ENCODE results near the gene NF2. TPM values are rescaled to one million over a fixed set of nuclear protein-coding genes. Genes with fewer than 3 reads are reported as not detected.
A peak's percentile ranks its signal among the peaks of the same experiment; 100 is the strongest.

Gene NF2
- total and polyA plus RNA-seq, 2 of the 8 experiments (the other 6 are each of a cell fraction or from before 2014, with no cell fraction given), result 17.6 to 53.6 TPM

- Histone ChIP-seq H3K4me3 (ENCODE audit: extremely low read depth in 1 of 4, insufficient read depth in 2 of 4, low read depth in 3 of 4, low read length in 4 of 4) (no peak overlapping the region), H3K23me2 (ENCODE audit: low read depth, low read length) (no peaks in the 10 kb centered on the region), H3K4me2 (ENCODE audit: insufficient read depth in 1 of 2, low read depth in 2 of 2, low read length in 2 of 2) (no peak overlapping the region), H3K79me1 (ENCODE audit: low read depth, low read length) (peaks cover 9% of the 10 kb centered on the region; the same call in 1 of the 2 replicates), H4K8ac (ENCODE audit: extremely low read depth, insufficient read depth, low read length) (no peak overlapping the region), H3K27me3 (replicated peaks in 1 of 4; ENCODE audit: control insufficient read depth in 3 of 4, extremely low read depth in 1 of 4, insufficient read depth in 3 of 4, low read length in 3 of 4) (no peaks in the 10 kb centered on the region), H3K18ac (ENCODE audit: extremely low read depth, low read length) (no peak overlapping the region), H2BK12ac (ENCODE audit: low read depth, low read length) (no peak overlapping the region), H3K56ac (replicated peaks; ENCODE audit: insufficient read length, low read depth, low read length) (no peak overlapping the region), H3K9ac (replicated peaks in 1 of 4; ENCODE audit: extremely low read depth in 1 of 4, low read depth in 3 of 4, low read length in 3 of 4) (no peak overlapping the region), H3K4ac (replicated peaks; ENCODE audit: insufficient read length, low read depth, low read length) (no peak overlapping the region), H3K79me2 (ENCODE audit: control insufficient read depth in 1 of 2, insufficient read depth in 2 of 2, low read length in 2 of 2) (peaks cover 0 to 32% of the 10 kb centered on the region in 2 experiments; a peak in 3 of 4 replicates), H3K14ac (ENCODE audit: insufficient read length) (no peak overlapping the region), H2BK20ac (ENCODE audit: low read length) (no peak overlapping the region), H2AFZ (ENCODE audit: low read length) (no peak overlapping the region), H3K27ac (ENCODE audit: low read depth, low read length) (no peak overlapping the region), H4K5ac (ENCODE audit: insufficient read length, low read depth, low read length) (no peak overlapping the region), H3K9me3 (ENCODE audit: insufficient read depth in 2 of 2, low read depth in 1 of 2, low read length in 1 of 2) (no peaks in the 10 kb centered on the region), H4K91ac (replicated peaks; ENCODE audit: insufficient read length, low read length) (no peak overlapping the region), H4K20me1 (replicated peaks in 1 of 2; ENCODE audit: control insufficient read depth in 1 of 2, insufficient read depth in 2 of 2, low read length in 2 of 2) (peaks cover 0 to 4% of the 10 kb centered on the region in 2 experiments), H2BK120ac (replicated peaks; ENCODE audit: low read depth, low read length) (no peak overlapping the region), H2AK5ac (ENCODE audit: low read depth, low read length) (no peak overlapping the region), H2BK15ac (ENCODE audit: low read length) (no peak overlapping the region), H3K23ac (ENCODE audit: insufficient read length) (no peak overlapping the region), H3K36me3 (ENCODE audit: control insufficient read depth in 2 of 4, insufficient read depth in 4 of 4, low read length in 3 of 4) (no peaks in the 10 kb centered on the region), H3K4me1 (replicated peaks in 1 of 4; ENCODE audit: control insufficient read depth in 3 of 4, insufficient read depth in 4 of 4, low read length in 3 of 4) (peaks cover 0 to 6% (median 3%) of the 10 kb centered on the region in 4 experiments; a peak in 3 of 7 replicates), H2BK5ac (ENCODE audit: low read depth, low read length) (0 out of 2 replicates have a peak overlapping the region, but pooled peaks have one; percentile 49)
- 86 to 100% methylated on average over 1 to 6 of the region's 6 CpGs for whole genome bisulfite sequencing, 2 experiments (ENCODE audit: extremely low coverage in 1 of 2, insufficient coverage in 1 of 2, insufficient read length in 1 of 2, insufficient replicate concordance in 2 of 2, low coverage in 1 of 2, low lambda C conversion rate in 2 of 2, missing lambda C conversion rate in 1 of 2)
- FAIRE-seq (no peak), DNase-seq (ENCODE audit: low read depth in 1 of 2, low spot score in 2 of 2) (no peak)
- POLR2A ChIA-PET (ENCODE audit: partially characterized antibody), result interaction anchor here (1.3 kb wide), 1 partner anchor 12 kb away, joined by 3 read pairs; no protein-coding TSS in a partner anchor
- CTCF ChIA-PET (ENCODE audit: partially characterized antibody), result interaction anchor here (1.2 to 5.4 kb wide), 4 partner anchors 13 to 47 kb away, joined by 3 to 39 read pairs (median 5); no protein-coding TSS in a partner anchor
- TF ChIP-seq, protein P1, sequence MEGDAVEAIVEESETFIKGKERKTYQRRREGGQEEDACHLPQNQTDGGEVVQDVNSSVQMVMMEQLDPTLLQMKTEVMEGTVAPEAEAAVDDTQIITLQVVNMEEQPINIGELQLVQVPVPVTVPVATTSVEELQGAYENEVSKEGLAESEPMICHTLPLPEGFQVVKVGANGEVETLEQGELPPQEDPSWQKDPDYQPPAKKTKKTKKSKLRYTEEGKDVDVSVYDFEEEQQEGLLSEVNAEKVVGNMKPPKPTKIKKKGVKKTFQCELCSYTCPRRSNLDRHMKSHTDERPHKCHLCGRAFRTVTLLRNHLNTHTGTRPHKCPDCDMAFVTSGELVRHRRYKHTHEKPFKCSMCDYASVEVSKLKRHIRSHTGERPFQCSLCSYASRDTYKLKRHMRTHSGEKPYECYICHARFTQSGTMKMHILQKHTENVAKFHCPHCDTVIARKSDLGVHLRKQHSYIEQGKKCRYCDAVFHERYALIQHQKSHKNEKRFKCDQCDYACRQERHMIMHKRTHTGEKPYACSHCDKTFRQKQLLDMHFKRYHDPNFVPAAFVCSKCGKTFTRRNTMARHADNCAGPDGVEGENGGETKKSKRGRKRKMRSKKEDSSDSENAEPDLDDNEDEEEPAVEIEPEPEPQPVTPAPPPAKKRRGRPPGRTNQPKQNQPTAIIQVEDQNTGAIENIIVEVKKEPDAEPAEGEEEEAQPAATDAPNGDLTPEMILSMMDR (IDR thresholded peaks at IDR 0.05; ENCODE audit: control extremely low read depth in 1 of 3, insufficient read depth in 1 of 3, low read depth in 1 of 3, low read length in 3 of 3), result no peak
- TF ChIP-seq CTBP2 (IDR thresholded peaks at IDR 0.05; ENCODE audit: borderline replicate concordance, insufficient read depth, insufficient read length, low read length) (no peak), PHF8 (conservative IDR thresholded peaks at IDR 0.05; ENCODE audit: low read depth, low read length) (no peak), ZNF274 (IDR thresholded peaks at IDR 0.05; ENCODE audit: borderline replicate concordance, extremely low read depth, low read length) (no peak), SP1 (IDR thresholded peaks at IDR 0.05; ENCODE audit: low read depth, low read length) (no peak), YY1 (IDR thresholded peaks at IDR 0.05; ENCODE audit: low read depth, low read length) (no peak), GTF2F1 (IDR thresholded peaks at IDR 0.05; ENCODE audit: borderline replicate concordance, low read depth, low read length) (no peak), POLR2AphosphoS5 (IDR thresholded peaks at IDR 0.05; ENCODE audit: low read depth, low read length) (no peak), SIX5 (IDR thresholded peaks at IDR 0.05; ENCODE audit: low read depth, low read length) (no peak), FOSL1 (IDR thresholded peaks at IDR 0.05; ENCODE audit: insufficient read depth, low read depth, low read length) (no peak), JUND (IDR thresholded peaks at IDR 0.05; ENCODE audit: low read length) (no peak), CBX8 (IDR thresholded peaks at IDR 0.05; ENCODE audit: borderline replicate concordance, low read depth, low read length) (no peak)
These were observed 19.6 kb downstream of the NF2 start for GRCh38 chr22:29623059-29623458.
